ENCODE data around the gene NDC80. TPM values are rescaled to one million over a fixed set of nuclear protein-coding genes. Genes with fewer than 3 reads are reported as not detected.

The NDC80 gene
- total RNA-seq, 1 donor from 2014 or later: 3.5 TPM

DNA sequence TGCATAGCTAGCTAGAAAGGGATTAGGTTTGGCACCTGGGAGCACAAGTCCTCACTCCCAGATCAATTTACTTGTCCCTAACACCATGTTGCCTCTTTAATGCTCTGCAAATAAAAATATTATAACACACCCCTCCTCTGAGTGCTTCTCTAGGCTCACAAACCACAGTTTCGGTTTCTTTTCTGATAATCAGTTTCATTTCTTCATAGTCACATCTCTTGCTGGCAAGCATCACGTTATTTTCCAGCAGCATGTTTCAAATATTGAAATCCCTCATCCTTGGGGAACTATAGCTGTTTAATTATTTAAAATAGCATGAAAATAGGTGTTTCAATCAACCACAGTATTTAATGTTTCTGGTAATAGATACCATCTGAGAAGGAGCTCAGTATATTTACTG, 70.3 kb downstream of the NDC80 start:
- H3K4me1 ChIP-seq (ENCODE audit: insufficient read depth, low read length): no peaks in the 10 kb centered on the region
- H3K4me1 Mint-ChIP-seq (ENCODE audit: low read depth, unreplicated experiment): peaks cover 7% of the 10 kb centered on the region
- no peak overlapping the region for H3K9ac ChIP-seq (ENCODE audit: low read length)
- no peak overlapping the region for H3K4me2 ChIP-seq (ENCODE audit: low read length)
- H3K27me3 Mint-ChIP-seq (ENCODE audit: low read depth, unreplicated experiment): no peaks in the 10 kb centered on the region
- no peak overlapping the region for H3K4me3 Mint-ChIP-seq (ENCODE audit: unreplicated experiment)
- no peaks in the 10 kb centered on the region for H4K20me1 ChIP-seq (ENCODE audit: insufficient read depth, low read length)
- H3K4me3 ChIP-seq (ENCODE audit: insufficient read depth, low read depth, low read length): no peak overlapping the region
- H3K9me3 Mint-ChIP-seq (ENCODE audit: unreplicated experiment): no peaks in the 10 kb centered on the region
- no peaks in the 10 kb centered on the region for H3K79me2 ChIP-seq (ENCODE audit: insufficient read depth, low read length)
- H3K27ac ChIP-seq (ENCODE audit: low read depth, low read length): no peak overlapping the region
- no peaks in the 10 kb centered on the region for H3K36me3 Mint-ChIP-seq (ENCODE audit: low read depth, unreplicated experiment)
- no peak for DNase-seq (ENCODE audit: low read depth)
- no peak for FAIRE-seq
- no peaks in the 10 kb centered on the region for H3K27me3 ChIP-seq (ENCODE audit: insufficient read depth, low read length)
- no peaks in the 10 kb centered on the region for H3K9me3 ChIP-seq (ENCODE audit: insufficient read depth, low read depth, low read length)
- H2AFZ ChIP-seq (ENCODE audit: low read depth, low read length): no peak overlapping the region
- peak overlapping the region; percentile 63 for H3K27ac Mint-ChIP-seq (ENCODE audit: unreplicated experiment)
- TF ChIP-seq, protein P1, sequence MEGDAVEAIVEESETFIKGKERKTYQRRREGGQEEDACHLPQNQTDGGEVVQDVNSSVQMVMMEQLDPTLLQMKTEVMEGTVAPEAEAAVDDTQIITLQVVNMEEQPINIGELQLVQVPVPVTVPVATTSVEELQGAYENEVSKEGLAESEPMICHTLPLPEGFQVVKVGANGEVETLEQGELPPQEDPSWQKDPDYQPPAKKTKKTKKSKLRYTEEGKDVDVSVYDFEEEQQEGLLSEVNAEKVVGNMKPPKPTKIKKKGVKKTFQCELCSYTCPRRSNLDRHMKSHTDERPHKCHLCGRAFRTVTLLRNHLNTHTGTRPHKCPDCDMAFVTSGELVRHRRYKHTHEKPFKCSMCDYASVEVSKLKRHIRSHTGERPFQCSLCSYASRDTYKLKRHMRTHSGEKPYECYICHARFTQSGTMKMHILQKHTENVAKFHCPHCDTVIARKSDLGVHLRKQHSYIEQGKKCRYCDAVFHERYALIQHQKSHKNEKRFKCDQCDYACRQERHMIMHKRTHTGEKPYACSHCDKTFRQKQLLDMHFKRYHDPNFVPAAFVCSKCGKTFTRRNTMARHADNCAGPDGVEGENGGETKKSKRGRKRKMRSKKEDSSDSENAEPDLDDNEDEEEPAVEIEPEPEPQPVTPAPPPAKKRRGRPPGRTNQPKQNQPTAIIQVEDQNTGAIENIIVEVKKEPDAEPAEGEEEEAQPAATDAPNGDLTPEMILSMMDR (IDR thresholded peaks at IDR 0.05; ENCODE audit: insufficient read depth, low read depth, low read length): no peak
- no peak for TF ChIP-seq EZH2 (IDR thresholded peaks at IDR 0.05; ENCODE audit: insufficient read depth, low read length)
- H3K36me3 ChIP-seq (ENCODE audit: insufficient read depth, low read length): no peaks in the 10 kb centered on the region

DNA sequence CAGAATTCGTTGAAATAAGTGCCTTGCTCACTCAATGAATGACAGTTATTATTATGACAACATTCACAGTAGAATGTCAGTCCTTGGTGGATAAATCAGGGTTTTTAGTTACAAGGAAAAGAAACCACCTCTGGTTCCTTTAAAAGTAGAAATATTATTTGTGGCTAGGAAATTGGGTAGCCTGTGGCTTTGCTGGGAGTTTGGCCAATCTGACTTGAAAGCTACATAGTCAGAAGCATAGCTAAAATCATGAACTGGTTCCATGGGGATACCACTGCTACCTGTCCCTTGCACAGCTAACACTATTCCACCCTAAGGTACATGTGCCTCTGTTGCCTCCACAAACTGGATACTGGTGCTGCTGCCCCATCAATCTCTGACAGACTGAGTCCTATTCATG, 71.4 kb downstream of the NDC80 start:
- Mint-ChIP-seq H3K27ac (ENCODE audit: unreplicated experiment) (no peak overlapping the region), H3K4me3 (ENCODE audit: unreplicated experiment) (peak overlapping the region; percentile 22), H3K36me3 (ENCODE audit: low read depth, unreplicated experiment) (no peaks in the 10 kb centered on the region), H3K27me3 (ENCODE audit: low read depth, unreplicated experiment) (no peaks in the 10 kb centered on the region), H3K9me3 (ENCODE audit: unreplicated experiment) (no peaks in the 10 kb centered on the region), H3K4me1 (ENCODE audit: low read depth, unreplicated experiment) (peaks cover 7% of the 10 kb centered on the region)
- H3K9ac ChIP-seq (ENCODE audit: low read length): no peak overlapping the region
- no peaks in the 10 kb centered on the region for H3K79me2 ChIP-seq (ENCODE audit: insufficient read depth, low read length)
- no peak overlapping the region for H2AFZ ChIP-seq (ENCODE audit: low read depth, low read length)
- peak; percentile 23 for DNase-seq (ENCODE audit: low read depth)
- no peak for FAIRE-seq
- H3K4me1 ChIP-seq (ENCODE audit: insufficient read depth, low read length): no peaks in the 10 kb centered on the region
- TF ChIP-seq, protein P1 (IDR thresholded peaks at IDR 0.05; ENCODE audit: insufficient read depth, low read depth, low read length): no peak
- TF ChIP-seq EZH2 (IDR thresholded peaks at IDR 0.05; ENCODE audit: insufficient read depth, low read length): no peak
- H3K36me3 ChIP-seq (ENCODE audit: insufficient read depth, low read length): no peaks in the 10 kb centered on the region
- no peak overlapping the region for H3K27ac ChIP-seq (ENCODE audit: low read depth, low read length)
- H3K4me2 ChIP-seq (ENCODE audit: low read length): no peak overlapping the region
- no peaks in the 10 kb centered on the region for H4K20me1 ChIP-seq (ENCODE audit: insufficient read depth, low read length)
- H3K27me3 ChIP-seq (ENCODE audit: insufficient read depth, low read length): no peaks in the 10 kb centered on the region
- no peak overlapping the region for H3K4me3 ChIP-seq (ENCODE audit: insufficient read depth, low read depth, low read length)
- no peaks in the 10 kb centered on the region for H3K9me3 ChIP-seq (ENCODE audit: insufficient read depth, low read depth, low read length)

- no peak overlapping the region for H3K4me3 ChIP-seq (ENCODE audit: insufficient read depth, low read depth, low read length)
- no peak overlapping the region for H3K9ac ChIP-seq (ENCODE audit: low read length)
- Mint-ChIP-seq H3K4me3 (ENCODE audit: unreplicated experiment) (no peak overlapping the region), H3K4me1 (ENCODE audit: low read depth, unreplicated experiment) (peaks cover 2% of the 10 kb centered on the region), H3K9me3 (ENCODE audit: unreplicated experiment) (no peaks in the 10 kb centered on the region), H3K27ac (ENCODE audit: unreplicated experiment) (no peak overlapping the region), H3K36me3 (ENCODE audit: low read depth, unreplicated experiment) (no peaks in the 10 kb centered on the region), H3K27me3 (ENCODE audit: low read depth, unreplicated experiment) (no peaks in the 10 kb centered on the region)
- H3K79me2 ChIP-seq (ENCODE audit: insufficient read depth, low read length): no peaks in the 10 kb centered on the region
- H3K27ac ChIP-seq (ENCODE audit: low read depth, low read length): no peak overlapping the region
- no peak for DNase-seq (ENCODE audit: low read depth)
- no peaks in the 10 kb centered on the region for H3K4me1 ChIP-seq (ENCODE audit: insufficient read depth, low read length)
- no peak for FAIRE-seq
- TF ChIP-seq, protein P1 (IDR thresholded peaks at IDR 0.05; ENCODE audit: insufficient read depth, low read depth, low read length): no peak
- TF ChIP-seq EZH2 (IDR thresholded peaks at IDR 0.05; ENCODE audit: insufficient read depth, low read length): no peak
- no peaks in the 10 kb centered on the region for H4K20me1 ChIP-seq (ENCODE audit: insufficient read depth, low read length)
- H2AFZ ChIP-seq (ENCODE audit: low read depth, low read length): no peak overlapping the region
- H3K27me3 ChIP-seq (ENCODE audit: insufficient read depth, low read length): no peaks in the 10 kb centered on the region
- no peaks in the 10 kb centered on the region for H3K9me3 ChIP-seq (ENCODE audit: insufficient read depth, low read depth, low read length)
- no peak overlapping the region for H3K4me2 ChIP-seq (ENCODE audit: low read length)
- H3K36me3 ChIP-seq (ENCODE audit: insufficient read depth, low read length): no peaks in the 10 kb centered on the region
Observed at GRCh38 chr18:2644535-2644934, 73.2 kb downstream of the NDC80 start.

Data from astrocyte (in vitro differentiated cells and primary cell).